Stimulated activated effector memory CD8-positive, alpha-beta T cell treated with anti-CD3 and anti-CD28 coated beads, Interleukin-12 subunit alpha, Interleukin-12 subunit beta, amount 100 ng/mL, for 72 hours (primary cell): ENCODE data around the gene AVP.
"Not testable (repeated sequence)": the region's sequence is repeated elsewhere in the genome, so short reads cannot be mapped to it uniquely, and the experiment has no call there.

ENCODE experiments used
- ATAC-seq: fragments of 150-1000 bp; cut with Tn5 transposase; 2 replicates; pipeline ENCODE4 v1.10.0; 2021
- DNase-seq, 2 donors: peaks; one replicate each; pipeline ENCODE4 v3.0.0; 2021 to 2022; ENCODE audit warnings: low spot score in 2 of 2
- H3K27ac Mint-ChIP-seq: one replicate; pipeline ENCODE4 v1.8.0; 2022; ENCODE audit warnings: mild to moderate bottlenecking, mixed read lengths
- H3K36me3 Mint-ChIP-seq: one replicate; pipeline ENCODE4 v1.8.0; 2022; ENCODE audit warnings: mild to moderate bottlenecking, mixed read lengths
- H3K4me1 Mint-ChIP-seq: one replicate; pipeline ENCODE4 v1.8.0; 2022; ENCODE audit warnings: mixed read lengths
- H3K4me3 Mint-ChIP-seq: one replicate; pipeline ENCODE4 v1.8.0; 2022; ENCODE audit warnings: mild to moderate bottlenecking, mixed read lengths
- H3K9me3 Mint-ChIP-seq: one replicate; pipeline ENCODE4 v1.8.0; 2022; ENCODE audit warnings: mixed read lengths

AVP gene, protein sequence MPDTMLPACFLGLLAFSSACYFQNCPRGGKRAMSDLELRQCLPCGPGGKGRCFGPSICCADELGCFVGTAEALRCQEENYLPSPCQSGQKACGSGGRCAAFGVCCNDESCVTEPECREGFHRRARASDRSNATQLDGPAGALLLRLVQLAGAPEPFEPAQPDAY

DNA sequence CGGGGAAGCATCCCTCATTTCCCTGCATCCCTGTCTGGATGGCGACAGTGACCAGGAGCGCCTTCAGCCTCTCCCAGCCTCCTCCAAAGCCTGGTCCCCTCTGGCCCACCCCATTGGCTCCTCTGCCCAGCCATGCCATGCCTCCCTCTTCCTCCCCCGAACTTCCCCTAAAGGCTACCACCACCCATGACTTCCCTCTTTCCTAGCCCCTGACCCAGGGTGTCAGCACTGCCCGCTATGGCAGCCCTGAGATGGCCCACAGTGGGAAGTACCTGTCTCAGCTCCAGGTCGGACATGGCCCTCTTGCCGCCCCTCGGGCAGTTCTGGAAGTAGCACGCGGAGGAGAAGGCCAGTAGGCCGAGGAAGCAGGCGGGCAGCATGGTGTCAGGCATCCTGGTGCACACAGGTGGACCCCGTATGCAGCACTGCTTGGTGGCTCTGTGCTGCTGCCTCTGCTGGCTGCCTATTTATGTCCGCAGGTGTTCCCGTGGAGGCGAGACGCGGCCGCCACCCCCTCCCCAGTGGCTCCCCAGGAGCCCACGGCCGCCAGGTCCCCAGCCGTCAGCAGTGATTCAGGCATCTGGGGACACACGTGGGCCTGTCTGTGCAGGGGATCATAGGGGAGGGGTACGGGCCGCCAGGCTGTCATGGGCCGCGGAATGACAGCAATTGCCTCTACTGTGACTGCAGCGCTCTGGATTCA is at the start of gene AVP:
Gene AVP, minus strand, starts transcription at position 442 of the 703 bp plus-strand sequence. Its CDS starts 50 bp downstream, at position 392.
- Mint-ChIP-seq H3K27ac (no peak within 1 kb of the TSS), H3K4me1 (peaks cover 11% of the 10 kb centered on the region), H3K9me3 (no peaks in the 10 kb centered on the region), H3K36me3 (no peaks in the 10 kb centered on the region), H3K4me3 (peak within 1 kb of the TSS; percentile 61)
- DNase-seq = no peak
- ATAC-seq = no peak

DNA sequence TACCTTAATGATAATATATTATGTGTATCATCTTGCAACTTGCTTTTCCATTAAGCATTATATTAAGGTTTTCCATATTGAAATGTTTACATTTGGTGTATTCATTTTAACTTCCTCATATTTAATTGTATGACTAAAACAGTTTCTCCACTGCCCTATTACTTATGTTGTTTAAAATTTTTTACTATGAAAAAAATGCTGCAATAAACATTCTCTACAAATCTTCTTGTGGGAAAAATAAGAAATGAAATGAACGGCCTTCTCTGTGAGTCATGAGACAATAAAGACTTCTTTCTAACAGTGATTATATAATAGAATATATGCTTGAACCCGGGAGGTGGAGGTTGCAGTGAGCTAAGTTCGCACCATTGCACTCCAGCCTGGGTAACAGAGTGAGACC is 49.6 kb upstream of the AVP start:
- ATAC-seq = no peak
- no peaks in the 10 kb centered on the region for H3K36me3 Mint-ChIP-seq
- no peak for DNase-seq
- no peaks in the 10 kb centered on the region for H3K9me3 Mint-ChIP-seq
- H3K4me3 Mint-ChIP-seq = no peak overlapping the region
- H3K4me1 Mint-ChIP-seq = no peaks in the 10 kb centered on the region
- no peak overlapping the region for H3K27ac Mint-ChIP-seq

DNA sequence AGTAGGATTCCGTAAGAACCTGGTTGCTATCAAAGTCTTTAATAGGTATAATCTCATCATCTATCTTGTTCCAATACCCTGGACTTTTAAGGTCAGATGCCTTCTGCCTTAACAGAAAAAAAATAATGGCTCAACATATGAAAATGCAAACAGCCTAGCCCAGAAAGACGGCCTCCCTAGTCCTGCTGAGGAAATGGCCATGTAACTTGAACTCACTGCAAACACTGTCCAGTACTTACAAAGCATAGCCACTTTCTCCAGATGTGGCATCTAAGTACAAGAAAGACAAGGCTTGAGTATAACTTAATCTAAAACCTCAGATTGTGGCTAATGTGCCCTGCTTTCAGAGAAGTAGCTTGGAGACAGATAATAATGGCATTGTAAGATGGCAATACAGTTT is 48.6 kb upstream of the AVP start:
- no peaks in the 10 kb centered on the region for H3K9me3 Mint-ChIP-seq
- H3K27ac Mint-ChIP-seq = no peak overlapping the region
- H3K4me1 Mint-ChIP-seq = no peaks in the 10 kb centered on the region
- ATAC-seq = no peak
- H3K36me3 Mint-ChIP-seq = no peaks in the 10 kb centered on the region
- H3K4me3 Mint-ChIP-seq = no peak overlapping the region
- DNase-seq = no peak

DNA sequence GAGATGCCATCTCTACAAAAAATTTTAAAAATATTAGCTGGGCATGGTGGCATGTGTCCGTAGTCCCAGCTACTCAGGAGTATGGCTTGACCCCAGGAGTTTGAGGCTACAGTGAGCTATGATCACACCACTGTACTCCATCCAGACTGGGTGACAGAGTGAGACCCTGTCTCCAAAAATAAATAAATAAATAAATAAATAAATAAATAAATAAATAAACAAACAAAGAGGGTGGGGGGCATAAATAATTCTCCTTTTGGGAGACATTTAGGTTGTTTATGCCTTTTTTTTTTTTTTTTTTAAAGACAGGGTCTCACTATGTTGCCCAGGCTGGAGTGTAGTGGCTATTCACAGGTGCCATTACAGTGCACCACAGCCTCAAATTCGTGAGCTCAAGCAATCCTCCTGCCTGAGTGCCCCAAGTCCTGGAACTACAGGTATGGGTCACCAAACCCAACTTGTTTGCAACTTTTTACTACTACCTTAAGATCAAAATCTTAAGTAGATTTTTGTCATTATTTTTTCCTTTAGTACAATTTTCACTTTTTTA is 45.6 kb upstream of the AVP start:
- no peak for ATAC-seq
- no peak for DNase-seq
- Mint-ChIP-seq H3K4me1 (no peaks in the 10 kb centered on the region), H3K27ac (no peak overlapping the region), H3K4me3 (no peak overlapping the region), H3K9me3 (no peaks in the 10 kb centered on the region), H3K36me3 (no peaks in the 10 kb centered on the region)

DNA sequence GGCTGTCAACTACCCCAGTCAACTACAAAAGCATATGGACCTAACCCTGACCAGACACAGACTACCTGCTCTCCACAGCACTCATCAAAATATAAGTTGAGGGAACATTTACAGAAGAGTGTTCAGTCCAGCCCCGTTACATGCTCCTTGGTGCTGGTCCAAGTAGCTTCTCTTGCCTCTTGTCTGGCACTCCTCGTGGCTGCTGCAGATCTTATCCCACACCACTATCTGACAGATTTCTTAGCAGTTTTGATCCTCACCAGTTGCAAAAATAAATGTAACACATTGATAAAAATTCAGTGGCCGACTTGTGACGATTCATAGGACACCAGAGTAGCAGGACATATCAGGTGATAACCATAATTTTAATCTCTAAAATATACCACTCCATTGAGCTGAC is 44.6 kb upstream of the AVP start:
- no peak overlapping the region for H3K27ac Mint-ChIP-seq
- H3K4me3 Mint-ChIP-seq = no peak overlapping the region
- DNase-seq = no peak
- ATAC-seq = no peak
- H3K9me3 Mint-ChIP-seq = no peaks in the 10 kb centered on the region
- H3K36me3 Mint-ChIP-seq = no peaks in the 10 kb centered on the region
- no peaks in the 10 kb centered on the region for H3K4me1 Mint-ChIP-seq

DNA sequence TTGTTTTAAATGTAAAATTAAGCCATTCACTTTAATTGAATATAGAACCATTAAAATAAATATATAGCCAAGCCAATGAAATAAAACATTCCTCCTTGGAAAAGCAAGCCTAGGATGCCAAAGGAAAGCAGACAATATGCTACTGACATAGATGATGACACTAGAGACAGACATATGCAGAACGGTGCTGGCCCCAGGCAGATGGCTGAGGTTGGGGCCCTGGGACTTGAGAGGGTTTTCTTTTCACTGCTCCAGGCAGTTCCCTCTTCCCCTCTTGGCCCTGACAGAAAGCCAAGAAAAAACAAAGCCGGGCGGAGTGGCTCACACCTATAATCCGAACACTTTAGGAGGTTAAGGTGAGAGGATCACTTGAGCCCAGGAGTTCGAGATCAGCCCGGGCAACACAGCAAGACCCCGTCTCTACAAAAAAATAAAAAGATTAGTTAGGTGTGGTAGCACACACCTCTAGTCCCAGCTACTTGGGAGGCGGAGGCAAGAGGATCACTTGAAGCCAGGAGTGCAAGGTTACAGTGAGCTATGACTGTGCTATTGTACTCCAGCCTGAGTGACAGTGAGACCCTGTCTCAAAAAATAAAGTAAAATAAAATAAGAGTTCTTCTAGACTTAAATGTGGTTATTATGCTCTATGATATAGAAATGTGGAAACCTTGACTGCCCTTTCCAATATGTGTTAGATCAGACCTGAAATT is 43.9 kb upstream of the AVP start:
- DNase-seq = no peak
- Mint-ChIP-seq H3K9me3 (no peaks in the 10 kb centered on the region), H3K4me1 (peaks cover 3% of the 10 kb centered on the region), H3K27ac (no peak overlapping the region), H3K36me3 (no peaks in the 10 kb centered on the region), H3K4me3 (no peak overlapping the region)
- ATAC-seq = no peak

DNA sequence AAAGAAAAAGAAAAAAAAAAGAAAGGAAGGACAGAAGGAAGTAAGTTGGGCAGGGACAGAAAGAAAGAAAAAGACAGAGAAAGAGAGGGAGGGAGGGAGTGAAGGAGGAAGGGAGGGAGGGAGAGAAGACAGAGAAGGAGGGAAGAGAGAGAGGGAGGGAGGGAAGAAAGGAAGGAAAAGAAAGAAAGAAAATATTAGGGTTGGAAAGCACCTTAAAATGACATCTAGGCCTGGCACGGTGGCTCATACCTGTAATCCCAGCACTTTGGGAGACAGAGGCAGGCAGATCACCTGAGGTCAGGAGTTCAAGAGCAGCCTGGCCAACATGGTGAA is 42.0 kb upstream of the AVP start:
- Mint-ChIP-seq H3K4me1 (peaks cover 11% of the 10 kb centered on the region), H3K9me3 (no peaks in the 10 kb centered on the region), H3K27ac (no peak overlapping the region), H3K36me3 (peaks cover 11% of the 10 kb centered on the region), H3K4me3 (no peak overlapping the region)
- ATAC-seq (no peak), DNase-seq (no peak)

DNA sequence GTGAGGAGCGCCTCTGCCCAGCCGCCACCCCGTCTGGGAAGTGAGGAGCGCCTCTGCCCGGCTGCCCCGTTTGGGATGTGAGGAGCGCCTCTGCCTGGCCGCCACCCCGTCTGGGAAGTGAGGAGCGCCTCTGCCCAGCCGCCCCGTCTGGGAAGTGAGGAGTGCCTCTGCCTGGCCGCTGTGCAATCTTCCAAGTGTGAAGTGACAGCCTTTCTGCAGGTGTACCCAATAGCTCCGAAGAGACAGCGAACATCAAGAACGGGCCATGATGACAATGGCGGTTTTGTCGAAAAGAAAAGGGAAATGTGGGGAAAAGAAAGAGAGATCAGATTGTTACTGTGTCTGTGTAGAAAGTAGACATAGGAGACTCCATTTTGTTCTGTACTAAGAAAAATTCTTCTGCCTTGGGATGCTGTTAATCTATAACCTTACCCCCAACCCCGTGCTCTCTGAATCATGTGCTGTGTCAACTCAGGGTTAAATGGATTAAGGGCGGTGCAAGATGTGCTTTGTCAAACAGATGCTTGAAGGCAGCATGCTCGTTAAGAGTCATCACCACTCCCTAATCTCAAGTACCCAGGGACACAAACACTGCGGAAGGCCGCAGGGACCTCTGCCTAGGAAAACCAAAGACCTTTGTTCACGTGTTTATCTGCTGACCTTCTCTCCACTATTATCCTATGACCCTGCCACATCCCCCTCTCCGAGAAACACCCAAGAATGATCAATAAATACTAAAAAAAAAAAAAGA is 41.4 kb upstream of the AVP start:
- H3K9me3 Mint-ChIP-seq, ATAC-seq, H3K4me3 Mint-ChIP-seq, H3K27ac Mint-ChIP-seq, DNase-seq: not testable (repeated sequence)
- Mint-ChIP-seq H3K36me3 (peaks cover 17% of the 10 kb centered on the region), H3K4me1 (peaks cover 16% of the 10 kb centered on the region)

DNA sequence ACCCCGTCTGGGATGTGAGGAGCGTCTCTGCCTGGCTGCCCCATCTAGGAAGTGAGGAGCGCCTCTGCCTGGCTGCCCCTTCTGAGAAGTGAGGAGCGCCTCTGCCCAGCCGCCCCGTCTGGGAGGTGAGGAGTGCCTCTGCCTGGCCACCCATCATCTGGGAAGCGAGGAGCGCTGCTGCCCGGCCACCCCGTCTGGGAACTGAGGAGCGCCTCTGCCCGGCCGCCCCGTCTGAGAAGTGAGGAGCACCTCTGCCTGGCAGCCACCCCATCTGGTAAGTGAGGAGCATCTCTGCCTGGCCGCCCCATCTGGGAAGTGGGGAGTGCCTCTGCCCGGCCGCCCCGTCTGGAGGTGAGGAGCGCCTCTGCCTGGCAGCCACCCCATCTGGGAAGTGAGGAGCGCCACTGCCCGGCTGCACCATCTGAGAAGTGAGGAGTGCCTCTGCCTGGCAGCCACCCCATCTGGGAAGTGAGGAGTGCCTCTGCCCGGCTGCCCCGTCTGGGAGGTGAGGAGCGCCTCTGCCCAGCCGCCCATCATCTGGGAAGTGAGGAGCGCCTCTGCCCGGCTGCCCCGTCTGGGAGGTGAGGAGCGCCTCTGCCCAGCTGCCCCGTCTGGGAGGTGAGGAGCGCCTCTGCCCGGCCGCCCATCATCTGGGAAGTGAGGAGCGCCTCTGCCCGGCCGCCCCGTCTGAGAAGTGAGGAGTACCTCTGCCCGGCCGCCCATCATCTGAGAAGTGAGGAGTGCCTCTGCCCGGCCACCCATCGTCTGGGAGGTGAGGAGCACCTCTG is 40.4 kb upstream of the AVP start:
- not testable (repeated sequence) for ATAC-seq, DNase-seq, H3K4me3 Mint-ChIP-seq, H3K9me3 Mint-ChIP-seq, H3K27ac Mint-ChIP-seq
- H3K36me3 Mint-ChIP-seq = peaks cover 25% of the 10 kb centered on the region
- peaks cover 19% of the 10 kb centered on the region for H3K4me1 Mint-ChIP-seq

DNA sequence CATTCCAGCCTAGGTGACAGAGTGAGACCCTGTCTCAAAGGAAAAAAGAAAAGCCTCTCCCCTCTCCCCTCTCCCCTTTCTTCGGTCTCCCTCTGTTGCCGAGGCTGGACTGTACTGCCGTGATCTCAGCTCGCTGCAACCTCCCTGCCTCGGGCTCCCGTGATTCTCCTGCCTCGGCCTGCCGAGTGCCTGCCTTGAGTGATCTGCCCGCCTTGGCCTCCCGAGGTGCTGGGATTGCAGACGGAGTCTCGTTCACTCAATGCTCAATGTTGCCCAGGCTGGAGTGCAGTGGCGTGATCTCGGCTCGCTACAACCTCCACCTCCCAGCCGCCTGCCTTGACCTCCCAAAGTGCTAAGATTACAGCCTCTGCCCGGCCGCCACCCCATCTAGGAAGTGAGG is 39.6 kb upstream of the AVP start:
- Mint-ChIP-seq H3K36me3 (peaks cover 25% of the 10 kb centered on the region), H3K4me1 (peaks cover 19% of the 10 kb centered on the region)
- not testable (repeated sequence) for ATAC-seq, H3K27ac Mint-ChIP-seq, H3K9me3 Mint-ChIP-seq, DNase-seq, H3K4me3 Mint-ChIP-seq

DNA sequence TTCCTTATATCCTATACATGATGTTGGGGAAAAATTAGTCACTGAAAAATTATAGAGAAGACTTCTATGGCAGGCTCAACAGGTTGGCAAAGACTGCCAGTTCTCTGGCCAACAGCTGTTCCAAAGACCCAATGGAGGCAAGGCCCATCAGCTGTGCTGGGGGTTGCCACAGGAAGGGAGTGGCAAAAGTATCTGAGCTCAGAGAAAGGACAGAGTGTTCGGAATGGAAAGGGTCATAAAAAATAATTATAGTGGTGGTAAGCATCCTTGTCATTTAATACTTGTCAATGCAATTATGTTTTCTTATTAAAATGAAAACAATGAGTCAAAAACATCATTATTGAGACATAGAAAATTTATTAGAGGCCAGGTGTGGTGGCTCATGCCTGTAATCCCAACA is 39.0 kb upstream of the AVP start:
- H3K36me3 Mint-ChIP-seq = peaks cover 25% of the 10 kb centered on the region
- H3K4me1 Mint-ChIP-seq = peaks cover 19% of the 10 kb centered on the region
- peak overlapping the region; percentile 83 for H3K27ac Mint-ChIP-seq
- DNase-seq (no peak), ATAC-seq (no peak)
- H3K9me3 Mint-ChIP-seq = no peaks in the 10 kb centered on the region
- no peak overlapping the region for H3K4me3 Mint-ChIP-seq

DNA sequence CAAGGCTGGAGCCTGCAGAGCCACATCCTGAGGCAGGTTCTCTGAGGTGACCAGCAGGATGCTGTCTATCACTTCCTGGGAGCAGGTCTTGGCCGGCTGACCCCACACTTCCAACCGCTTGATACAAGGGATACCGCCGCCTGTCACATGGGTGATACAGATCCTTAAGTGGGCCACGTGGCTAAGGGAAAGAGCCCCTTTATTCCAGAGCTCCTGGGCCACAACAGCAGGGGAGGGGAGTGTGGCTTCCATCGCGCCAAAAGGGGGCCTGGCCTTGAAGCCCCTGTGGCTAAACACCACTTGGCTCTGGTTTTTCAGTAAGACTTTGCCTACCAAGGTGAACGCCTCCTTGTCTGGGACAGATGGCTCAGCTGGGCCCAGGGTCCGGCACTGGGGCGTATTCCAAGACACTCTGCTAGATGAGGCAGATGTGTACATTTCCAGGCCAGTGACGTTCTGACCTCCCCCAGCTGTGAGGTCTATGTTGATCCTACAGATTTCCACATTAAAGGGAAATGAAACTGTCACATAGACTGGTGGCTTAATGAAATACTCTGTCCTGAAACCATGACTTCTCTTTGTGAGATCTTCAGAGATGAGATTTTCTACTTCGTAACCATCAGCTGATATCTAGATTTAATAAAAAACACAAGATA is 37.6 kb upstream of the AVP start:
- DNase-seq (no peak), ATAC-seq (no peak)
- H3K4me1 Mint-ChIP-seq = peaks cover 19% of the 10 kb centered on the region
- peaks cover 25% of the 10 kb centered on the region for H3K36me3 Mint-ChIP-seq
- H3K9me3 Mint-ChIP-seq = no peaks in the 10 kb centered on the region
- no peak overlapping the region for H3K4me3 Mint-ChIP-seq
- H3K27ac Mint-ChIP-seq = peak overlapping the region; percentile 40

DNA sequence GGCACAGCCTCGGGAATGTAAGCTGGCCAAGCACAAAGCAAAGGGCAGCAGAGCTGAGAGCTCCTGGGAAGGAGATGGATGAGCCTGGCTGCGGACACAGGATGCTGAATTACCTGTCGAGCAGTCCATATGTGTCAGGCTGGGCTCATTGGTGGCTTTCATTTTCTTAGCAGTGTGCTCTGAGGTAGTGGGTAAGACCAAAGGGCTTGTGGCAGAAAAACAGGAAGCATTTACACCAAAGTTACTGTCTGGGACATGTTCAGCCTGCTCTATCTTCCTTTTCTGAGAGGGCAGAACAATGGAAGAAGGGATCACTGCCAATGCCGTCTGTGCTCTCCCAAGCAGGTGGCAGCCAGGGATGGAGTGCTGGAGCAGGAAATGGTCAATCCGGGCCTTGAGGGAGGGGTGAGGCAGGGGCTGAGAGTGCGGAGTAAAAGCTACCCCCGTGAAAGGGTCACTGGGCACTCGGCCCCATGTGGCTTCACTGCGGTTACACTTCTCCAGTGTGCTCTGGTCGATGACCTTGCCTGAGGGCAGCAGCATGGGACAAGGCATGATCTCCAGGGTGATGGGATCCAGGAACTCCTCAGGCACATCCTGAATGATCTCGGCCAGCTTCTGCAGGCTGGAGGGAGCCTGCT is 36.9 kb upstream of the AVP start:
- Mint-ChIP-seq H3K4me1 (peaks cover 19% of the 10 kb centered on the region), H3K9me3 (no peaks in the 10 kb centered on the region), H3K4me3 (no peak overlapping the region), H3K27ac (peak overlapping the region; percentile 51), H3K36me3 (peaks cover 29% of the 10 kb centered on the region)
- no peak for ATAC-seq
- DNase-seq = no peak

DNA sequence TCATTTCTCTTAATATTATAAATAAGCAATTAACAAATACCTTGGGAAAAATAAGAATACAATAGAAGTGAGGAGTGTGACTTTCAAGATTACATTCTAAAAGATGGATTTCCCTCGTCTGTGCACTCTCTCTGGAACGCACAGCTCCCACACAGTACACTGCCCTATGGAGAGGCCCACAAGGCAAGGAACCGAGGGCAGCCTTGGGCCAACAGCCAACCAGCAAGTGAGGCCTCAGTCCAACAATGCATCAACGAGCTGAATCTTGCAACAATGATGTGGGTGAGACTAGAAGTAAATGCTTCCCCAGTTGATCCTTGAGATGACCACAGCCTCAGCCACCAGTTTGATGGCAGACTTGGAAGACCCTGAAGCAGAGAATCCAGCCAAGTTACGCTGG is 34.5 kb upstream of the AVP start:
- H3K9me3 Mint-ChIP-seq = no peaks in the 10 kb centered on the region
- H3K4me1 Mint-ChIP-seq = peaks cover 29% of the 10 kb centered on the region
- peaks cover 32% of the 10 kb centered on the region for H3K36me3 Mint-ChIP-seq
- H3K4me3 Mint-ChIP-seq = no peak overlapping the region
- DNase-seq (no peak), ATAC-seq (no peak)
- H3K27ac Mint-ChIP-seq = no peak overlapping the region
